Measurements from ENCODE around the gene CTNND2.

Gene CTNND2

DNA sequence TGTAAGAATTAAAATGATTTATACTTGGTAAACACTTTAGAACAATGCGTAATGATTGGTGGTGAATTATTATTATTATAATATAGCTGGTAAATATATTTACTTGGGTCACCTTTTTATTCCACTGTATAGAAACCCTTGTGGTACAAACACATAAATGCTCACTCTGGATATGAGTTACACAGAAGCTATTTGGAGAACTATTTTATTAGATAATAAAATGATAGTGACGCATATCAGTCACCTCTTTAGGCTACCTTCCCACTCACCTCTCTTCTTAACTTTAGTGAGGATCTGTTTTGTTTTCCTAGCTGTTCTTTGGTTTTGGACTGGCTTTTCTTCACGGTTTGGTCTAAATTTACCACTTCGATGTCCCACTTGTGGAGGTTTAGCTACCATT lies 605.4 kb downstream of the CTNND2 start:
- DNase-seq (ENCODE audit: low read depth), result no peak
- TF ChIP-seq CTCF (conservative IDR thresholded peaks at IDR 0.05; ENCODE audit: low read depth, low read length), result no peak
- no peak overlapping the region for H3K4me3 ChIP-seq (ENCODE audit: low read depth, low read length)

DNA sequence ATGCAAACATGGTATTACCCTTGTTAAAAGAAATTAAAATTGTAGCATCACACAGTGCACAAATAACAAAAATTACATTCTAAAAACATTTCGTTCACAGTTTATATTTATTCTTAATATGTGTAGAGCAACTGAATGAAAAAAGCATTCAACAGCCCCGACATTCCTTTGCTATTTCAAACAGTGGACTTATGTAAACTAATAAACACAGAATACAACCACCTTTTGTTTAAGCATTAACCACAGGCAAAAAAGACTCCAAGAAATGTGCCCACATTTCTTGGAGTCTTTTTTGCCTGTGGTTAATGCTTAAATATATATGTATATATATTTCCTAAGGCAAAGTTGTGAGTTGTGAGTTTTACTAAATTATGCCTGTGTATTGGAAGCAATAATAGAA lies 610.7 kb downstream of the CTNND2 start:
- no peak for TF ChIP-seq CTCF (conservative IDR thresholded peaks at IDR 0.05; ENCODE audit: low read depth, low read length)
- no peak overlapping the region for H3K4me3 ChIP-seq (ENCODE audit: low read depth, low read length)
- no peak for DNase-seq (ENCODE audit: low read depth)

DNA sequence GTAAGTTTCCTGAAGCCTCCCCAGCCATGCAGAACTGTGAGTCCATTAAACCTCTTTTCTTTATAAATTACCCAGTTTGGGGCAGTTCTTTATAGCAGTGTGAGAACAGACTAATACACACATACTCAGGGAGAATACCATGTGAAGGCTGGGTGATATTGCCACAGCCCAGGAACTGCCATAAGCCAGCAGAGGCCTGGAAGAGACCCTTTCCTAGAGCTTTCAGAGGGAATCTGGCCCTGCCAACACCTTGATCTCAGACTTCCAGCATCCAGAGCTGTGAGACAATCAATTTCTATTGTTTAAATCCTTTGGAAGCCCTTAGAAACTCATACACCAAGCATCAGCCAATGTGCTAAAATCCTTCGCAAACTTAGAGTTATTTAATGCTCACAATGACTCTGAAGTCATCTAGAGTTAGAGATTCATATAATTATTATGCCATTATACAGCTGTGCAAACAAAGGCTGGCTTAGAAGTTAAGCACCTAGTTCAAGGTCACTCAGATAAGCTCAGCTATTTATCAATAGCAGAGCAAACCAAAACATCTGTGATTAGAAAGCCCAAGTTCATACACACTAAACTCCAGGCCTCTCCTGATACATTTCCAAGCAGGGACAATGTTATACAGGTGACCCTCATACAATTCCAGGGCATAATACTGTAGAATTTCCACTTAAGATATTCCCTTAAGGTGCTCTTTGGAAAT lies 611.4 kb downstream of the CTNND2 start:
- H3K4me3 ChIP-seq (ENCODE audit: low read depth, low read length), result no peak overlapping the region
- TF ChIP-seq CTCF (conservative IDR thresholded peaks at IDR 0.05; ENCODE audit: low read depth, low read length), result no peak
- DNase-seq (ENCODE audit: low read depth), result no peak

DNA sequence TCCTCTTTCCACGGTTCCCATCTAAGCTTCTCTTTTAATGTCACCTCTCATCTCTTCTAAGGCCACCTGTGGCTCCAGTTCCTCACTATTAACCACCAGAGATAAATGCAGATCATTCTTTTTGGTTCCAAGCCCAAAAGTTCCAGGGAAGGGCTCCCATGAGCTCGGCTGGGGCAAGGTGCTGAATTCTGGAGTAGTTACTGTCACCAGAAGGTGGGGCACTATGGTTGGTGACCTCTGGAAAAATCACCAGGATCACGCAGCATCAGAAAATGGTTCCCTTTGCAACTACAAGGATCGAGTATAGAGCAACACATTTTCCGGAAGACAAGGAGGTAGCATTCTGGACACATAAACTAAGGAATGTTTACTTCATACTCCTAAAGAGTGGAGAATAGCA lies 614.5 kb downstream of the CTNND2 start:
- TF ChIP-seq CTCF (conservative IDR thresholded peaks at IDR 0.05; ENCODE audit: low read depth, low read length), result no peak
- no peak overlapping the region for H3K4me3 ChIP-seq (ENCODE audit: low read depth, low read length)
- no peak for DNase-seq (ENCODE audit: low read depth)

DNA sequence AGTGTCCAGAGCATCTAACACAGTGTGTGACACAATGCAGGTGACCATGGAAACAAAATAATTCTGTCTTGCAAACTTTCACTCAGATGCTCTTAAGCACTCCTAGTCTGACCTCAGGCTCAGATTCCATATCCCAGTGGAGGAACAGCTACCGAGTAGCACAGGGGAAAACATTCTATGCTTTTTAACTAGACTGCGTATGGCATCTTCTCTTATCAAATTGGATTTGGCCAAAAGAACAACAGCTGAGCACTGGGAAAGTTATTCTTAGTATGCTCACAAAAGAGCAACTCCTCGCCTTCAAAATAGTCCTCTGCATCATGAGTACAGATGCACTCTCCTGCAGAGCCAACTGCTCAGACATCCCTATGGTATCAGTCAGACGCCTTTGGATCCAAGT lies 615.0 kb downstream of the CTNND2 start:
- no peak for DNase-seq (ENCODE audit: low read depth)
- TF ChIP-seq CTCF (conservative IDR thresholded peaks at IDR 0.05; ENCODE audit: low read depth, low read length), result no peak
- no peak overlapping the region for H3K4me3 ChIP-seq (ENCODE audit: low read depth, low read length)

- no peak overlapping the region for H3K4me3 ChIP-seq (ENCODE audit: low read depth, low read length)
- DNase-seq (ENCODE audit: low read depth), result no peak
- no peak for TF ChIP-seq CTCF (conservative IDR thresholded peaks at IDR 0.05; ENCODE audit: low read depth, low read length)
Measured at GRCh38 chr5:11281842-11282241, 622.4 kb downstream of the CTNND2 start.

DNA sequence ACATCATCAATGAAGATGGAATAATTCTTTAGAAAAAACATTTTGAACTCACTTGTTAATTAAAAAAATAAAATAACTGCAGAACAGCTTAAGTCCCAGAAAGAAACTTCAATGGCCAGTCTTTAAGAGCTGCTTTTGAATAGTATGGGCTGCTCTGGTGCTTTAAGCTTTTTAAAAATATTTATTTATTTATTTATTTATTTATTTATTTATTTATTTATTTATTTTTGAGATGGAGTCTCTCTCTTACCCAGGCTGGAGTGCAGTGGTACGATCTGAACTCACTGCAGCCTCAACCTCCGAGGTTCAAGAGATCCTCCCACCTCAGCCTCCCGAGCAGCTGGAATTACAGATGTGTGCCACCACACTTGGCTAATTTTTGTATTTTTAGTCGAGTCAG lies 626.9 kb downstream of the CTNND2 start:
- no peak overlapping the region for H3K4me3 ChIP-seq (ENCODE audit: low read depth, low read length)
- DNase-seq (ENCODE audit: low read depth), result no peak
- no peak for TF ChIP-seq CTCF (conservative IDR thresholded peaks at IDR 0.05; ENCODE audit: low read depth, low read length)
